Muscle layer of duodenum (tissue), 2 donors: ENCODE data around the gene ABCA3.
"Not testable (repeated sequence)": the region's sequence is repeated elsewhere in the genome, so short reads cannot be mapped to it uniquely, and the experiment has no call there.

Experiments
- H3K27ac ChIP-seq: one replicate; pipeline ENCODE4 v1.7.0; 2013; ENCODE audit warnings: mild to moderate bottlenecking, low read length
- H3K27me3 ChIP-seq: one replicate; pipeline ENCODE4 v1.7.0; 2013; ENCODE audit warnings: low read depth, mild to moderate bottlenecking, control low read depth, low read length
- H3K36me3 ChIP-seq, 2 donors: one replicate each; pipeline ENCODE4 v1.7.0; 2013; ENCODE audit warnings: low read length in 2 of 2, control low read depth in 1 of 2, mild to moderate bottlenecking in 1 of 2; ENCODE audit not compliant: insufficient read depth in 2 of 2, control insufficient read depth in 1 of 2
- H3K4me1 ChIP-seq, 2 donors: one replicate each; pipeline ENCODE4 v1.7.0; 2013; ENCODE audit warnings: low read length in 2 of 2, mild to moderate bottlenecking in 2 of 2, control low read depth in 1 of 2, moderate library complexity in 1 of 2; ENCODE audit not compliant: insufficient read depth in 2 of 2, control insufficient read depth in 1 of 2
- H3K4me3 ChIP-seq, 2 donors: one replicate each; pipeline ENCODE4 v1.7.0; 2013; ENCODE audit warnings: low read length in 2 of 2, low read depth in 1 of 2, mild to moderate bottlenecking in 1 of 2
- H3K9me3 ChIP-seq, 2 donors: one replicate each; pipeline ENCODE4 v1.7.0; 2013; ENCODE audit warnings: low read length in 2 of 2, control low read depth in 1 of 2, mild to moderate bottlenecking in 1 of 2; ENCODE audit not compliant: control insufficient read depth in 1 of 2
- donor health status: healthy.

Gene ABCA3

DNA sequence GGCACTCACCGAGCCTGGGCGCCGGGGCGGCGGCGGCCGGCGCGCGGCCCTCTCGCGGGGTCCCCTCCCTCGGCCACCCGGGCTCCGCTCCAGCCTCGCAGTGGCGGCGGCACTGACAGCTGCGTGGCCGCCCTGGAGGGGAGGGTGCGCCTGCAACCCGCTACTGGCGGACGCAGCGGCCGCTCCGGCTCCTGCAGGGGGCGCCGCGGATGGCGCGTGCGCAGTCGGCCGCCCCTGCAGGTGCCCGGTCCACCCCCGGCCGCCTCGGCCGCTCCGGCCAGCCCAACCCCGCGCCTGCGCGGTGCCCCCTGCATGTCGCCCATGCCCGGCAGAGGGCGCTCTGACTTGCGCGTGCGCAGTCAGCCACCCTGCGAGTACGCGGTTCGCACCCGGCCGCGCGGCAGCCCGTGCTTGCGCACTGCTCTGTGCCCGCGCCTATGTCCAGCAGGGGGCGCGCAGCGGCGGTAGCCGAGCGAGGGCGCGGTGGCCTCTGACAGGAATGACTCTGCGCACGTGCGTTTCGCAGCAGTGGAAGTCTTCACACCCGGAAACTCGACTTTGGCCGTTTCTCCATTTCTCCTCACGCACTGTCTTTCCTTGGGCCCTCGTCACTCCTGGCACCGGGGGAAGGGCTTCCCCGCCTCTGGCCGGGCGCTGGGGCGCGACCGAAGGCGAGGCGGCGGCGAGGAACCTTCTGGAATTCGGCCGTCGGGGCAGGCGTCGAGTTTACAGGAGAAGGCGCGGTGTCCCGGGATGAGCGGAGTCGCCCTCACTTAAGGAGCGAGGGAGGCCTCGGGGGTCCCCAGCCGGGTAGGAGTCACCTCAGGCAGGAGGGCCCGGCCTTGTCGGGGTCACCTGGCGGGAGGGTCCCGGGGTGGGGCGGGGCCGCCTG is at the start of gene ABCA3:
ABCA3 (minus strand) TSS at position 165 of the 892 bp plus-strand sequence. CDS start 14,262 bp downstream, outside the sequence.
- H3K27ac ChIP-seq: no peak within 1 kb of the TSS
- H3K27me3 ChIP-seq: no peaks in the 10 kb centered on the region

DNA sequence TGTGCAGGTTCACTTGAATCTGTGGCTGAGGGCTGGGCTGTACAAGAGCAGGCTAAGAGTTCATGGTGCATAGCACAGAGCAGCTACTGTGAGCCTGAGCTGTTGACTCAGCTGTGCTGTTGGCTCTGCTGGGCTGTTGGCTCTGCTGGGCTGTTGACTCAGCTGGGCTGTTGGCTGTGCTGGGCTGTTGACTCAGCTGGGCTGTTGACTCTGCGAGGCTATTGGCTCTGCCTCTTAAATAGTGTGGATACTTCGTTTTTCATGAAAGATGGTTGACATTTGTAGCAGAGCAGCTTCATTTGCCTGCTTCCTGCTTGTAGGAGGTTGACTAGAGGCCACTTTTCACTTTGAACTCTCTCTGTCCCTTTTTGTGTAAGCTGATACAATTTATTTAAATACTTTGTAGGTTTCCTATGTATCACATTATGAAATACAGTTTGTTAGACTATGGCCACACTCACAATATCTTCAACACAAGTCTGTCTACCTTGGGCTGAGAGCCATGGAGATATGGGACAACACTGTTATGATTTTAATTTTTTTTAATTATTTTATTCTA is 48.4 kb upstream of the ABCA3 start:
- H3K4me3 ChIP-seq: no peak overlapping the region
- no peak overlapping the region for H3K27ac ChIP-seq
- no peaks in the 10 kb centered on the region for H3K4me1 ChIP-seq
- H3K36me3 ChIP-seq: no peaks in the 10 kb centered on the region
- no peaks in the 10 kb centered on the region for H3K27me3 ChIP-seq
- peaks cover 0 to 5% of the 10 kb centered on the region in 2 donors for H3K9me3 ChIP-seq

More for the DNA sequence above, at the start of gene ABCA3:
- peaks cover 2 to 18% of the 10 kb centered on the region in 2 donors for H3K4me1 ChIP-seq
- peak within 1 kb of the TSS; percentile 48 to 91 for H3K4me3 ChIP-seq
- H3K9me3 ChIP-seq: no peaks in the 10 kb centered on the region
- no peaks in the 10 kb centered on the region for H3K36me3 ChIP-seq

DNA sequence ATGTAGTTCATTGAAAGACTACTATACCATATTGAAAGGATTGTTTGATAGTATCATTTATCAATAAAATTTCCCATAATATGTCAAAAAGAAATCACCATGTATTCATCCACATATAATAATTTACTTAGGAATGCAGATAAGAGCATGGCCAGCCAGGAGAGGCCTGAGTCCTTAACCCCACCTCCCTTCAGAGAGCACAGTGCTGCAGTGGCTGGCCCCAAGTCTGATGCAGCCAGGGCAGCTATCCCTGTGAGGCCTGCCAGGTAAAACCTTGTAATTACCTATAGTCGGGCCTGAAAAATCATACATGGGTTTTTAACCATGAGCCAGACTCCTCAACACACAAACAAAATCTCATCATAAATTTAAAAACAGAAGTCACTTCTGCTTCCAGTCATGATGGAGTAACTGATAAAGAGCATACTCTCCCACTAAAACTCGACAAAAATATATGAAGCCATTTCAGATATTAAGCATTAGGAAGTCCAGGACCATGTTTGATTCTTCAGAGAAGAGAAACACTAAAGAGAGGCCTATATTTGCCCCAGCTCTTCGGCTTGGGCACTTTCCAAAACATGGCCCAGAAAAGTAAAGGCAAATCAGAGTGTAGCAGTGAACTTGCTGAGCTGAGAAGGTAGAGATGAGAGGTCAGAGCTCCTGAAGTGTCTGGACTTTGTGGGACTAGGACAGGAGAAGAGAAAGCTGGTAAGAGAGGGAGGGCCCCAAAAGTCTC is 47.8 kb upstream of the ABCA3 start:
- H3K27ac ChIP-seq: no peak overlapping the region
- H3K4me1 ChIP-seq: no peaks in the 10 kb centered on the region
- no peaks in the 10 kb centered on the region for H3K27me3 ChIP-seq
- H3K4me3 ChIP-seq: no peak overlapping the region
- H3K9me3 ChIP-seq: peaks cover 0 to 5% of the 10 kb centered on the region in 2 donors
- no peaks in the 10 kb centered on the region for H3K36me3 ChIP-seq

DNA sequence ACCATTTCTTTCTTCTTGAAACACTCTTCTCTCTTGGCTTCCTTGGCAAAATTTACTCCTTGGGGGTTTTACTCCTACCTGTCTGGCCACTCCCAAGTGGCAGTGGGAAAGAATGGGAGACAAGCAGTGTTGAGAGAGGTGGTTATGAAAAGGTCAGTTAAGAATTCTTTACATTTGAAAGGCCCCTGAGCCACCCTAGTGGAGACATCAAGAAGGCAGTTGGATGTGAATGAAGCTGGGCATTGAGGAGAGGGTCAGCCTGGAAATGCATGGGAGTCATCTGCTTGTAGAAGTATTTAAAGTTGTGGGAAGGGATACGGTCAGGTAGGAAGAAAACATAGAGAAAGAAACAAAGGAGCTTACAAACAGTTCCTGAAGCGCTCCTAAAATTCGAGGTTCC is 46.5 kb upstream of the ABCA3 start:
- Histone ChIP-seq H3K4me1 (no peaks in the 10 kb centered on the region), H3K9me3 (peaks cover 0 to 5% of the 10 kb centered on the region in 2 donors), H3K27ac (no peak overlapping the region), H3K36me3 (no peaks in the 10 kb centered on the region), H3K4me3 (no peak overlapping the region), H3K27me3 (no peaks in the 10 kb centered on the region)

DNA sequence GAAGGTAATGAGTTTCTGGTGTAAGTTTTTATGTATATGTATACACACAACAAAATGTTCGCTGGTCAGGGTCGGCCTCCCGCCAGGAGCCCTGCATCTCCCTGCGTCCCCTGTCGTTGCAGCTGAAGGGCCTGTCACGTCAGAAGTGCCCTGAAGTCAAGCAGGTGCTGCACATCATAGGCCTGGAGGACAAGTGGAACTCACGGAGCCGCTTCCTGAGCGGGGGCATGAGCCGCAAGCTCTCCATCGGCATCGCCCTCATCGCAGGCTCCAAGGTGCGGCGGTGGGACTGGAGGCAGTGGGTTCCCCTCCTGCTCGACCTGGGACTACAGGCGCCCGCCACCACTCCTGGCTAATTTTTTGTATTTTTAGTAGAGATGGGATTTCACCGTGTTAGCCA is 45.5 kb upstream of the ABCA3 start:
- not testable (repeated sequence) for H3K27ac ChIP-seq, H3K9me3 ChIP-seq, H3K4me1 ChIP-seq, H3K4me3 ChIP-seq, H3K36me3 ChIP-seq, H3K27me3 ChIP-seq

DNA sequence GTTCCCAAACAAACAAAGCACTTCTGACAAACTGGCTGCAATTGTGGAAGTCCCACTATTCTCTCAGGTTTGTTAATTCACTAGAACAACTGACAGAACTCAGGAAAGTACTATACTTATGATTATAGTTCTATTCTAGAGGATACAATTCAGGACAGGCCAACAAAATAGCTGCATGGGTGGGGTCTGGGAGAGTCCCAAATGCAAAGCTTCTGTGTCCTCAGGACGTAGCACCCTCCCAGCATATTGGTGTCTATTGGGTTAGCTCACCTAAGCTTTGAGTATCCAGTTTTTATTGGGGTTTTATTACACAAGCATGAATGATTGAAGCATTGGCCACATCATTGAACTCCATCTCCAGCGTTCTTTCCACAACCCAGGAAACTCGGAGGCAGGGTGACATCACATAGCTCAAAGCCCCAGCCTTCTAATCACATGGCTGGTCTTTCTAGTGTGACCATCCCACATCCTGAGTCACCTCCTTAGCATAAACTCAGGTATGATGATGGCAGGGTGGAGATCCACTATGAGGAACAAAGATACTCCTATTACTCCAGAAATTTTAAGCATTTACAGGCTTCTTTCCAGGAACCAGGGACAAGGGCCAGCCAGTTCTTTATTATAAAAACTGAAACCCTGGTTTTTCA is 44.8 kb upstream of the ABCA3 start:
- Histone ChIP-seq H3K27me3 (no peaks in the 10 kb centered on the region), H3K4me1 (no peaks in the 10 kb centered on the region), H3K36me3 (no peaks in the 10 kb centered on the region), H3K27ac (no peak overlapping the region), H3K9me3 (peaks cover 0 to 5% of the 10 kb centered on the region in 2 donors), H3K4me3 (no peak overlapping the region)

DNA sequence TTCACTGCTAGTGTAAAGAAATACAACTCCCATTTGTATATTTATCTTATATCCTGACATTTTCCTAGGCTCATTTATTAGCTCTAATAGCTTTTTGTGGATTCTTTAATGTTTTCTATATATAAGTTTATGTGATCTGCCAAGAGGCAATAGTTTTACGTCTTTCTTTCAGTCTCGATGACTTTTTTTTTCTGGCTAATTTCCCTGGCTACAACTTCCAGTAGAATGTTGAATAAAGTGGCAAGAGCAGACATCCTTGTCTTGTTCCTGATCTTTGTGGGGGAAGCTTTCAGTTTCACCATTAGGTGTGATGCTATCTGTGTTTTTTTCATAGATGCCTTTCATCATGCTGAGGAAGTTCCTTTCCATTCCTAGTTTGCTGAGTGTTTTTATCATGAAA is 43.9 kb upstream of the ABCA3 start:
- H3K27ac ChIP-seq: no peak overlapping the region
- no peaks in the 10 kb centered on the region for H3K4me1 ChIP-seq
- no peaks in the 10 kb centered on the region for H3K36me3 ChIP-seq
- H3K4me3 ChIP-seq: no peak overlapping the region
- no peaks in the 10 kb centered on the region for H3K27me3 ChIP-seq
- H3K9me3 ChIP-seq: peaks cover 0 to 5% of the 10 kb centered on the region in 2 donors

DNA sequence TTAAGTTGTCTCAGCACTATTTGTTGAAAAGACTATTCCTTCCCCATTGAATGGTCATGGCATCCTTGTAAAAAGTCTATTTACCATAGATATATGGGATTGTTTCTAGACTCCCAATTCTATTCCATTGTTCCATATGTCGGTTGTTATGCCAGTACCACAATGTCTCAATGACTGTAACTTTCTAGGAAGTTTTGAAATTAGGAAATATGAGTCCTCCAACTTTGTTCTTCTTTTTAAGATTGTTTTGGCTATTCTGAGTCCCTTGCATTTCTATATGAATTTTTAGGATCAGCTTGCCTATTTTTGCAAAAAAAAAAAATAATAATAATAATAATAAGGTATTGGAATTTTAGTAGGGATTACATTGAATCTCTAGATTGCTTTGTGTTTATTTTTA is 43.0 kb upstream of the ABCA3 start:
- Histone ChIP-seq H3K27ac (no peak overlapping the region), H3K27me3 (no peaks in the 10 kb centered on the region), H3K4me3 (no peak overlapping the region), H3K36me3 (no peaks in the 10 kb centered on the region), H3K4me1 (no peaks in the 10 kb centered on the region), H3K9me3 (no peaks in the 10 kb centered on the region)

DNA sequence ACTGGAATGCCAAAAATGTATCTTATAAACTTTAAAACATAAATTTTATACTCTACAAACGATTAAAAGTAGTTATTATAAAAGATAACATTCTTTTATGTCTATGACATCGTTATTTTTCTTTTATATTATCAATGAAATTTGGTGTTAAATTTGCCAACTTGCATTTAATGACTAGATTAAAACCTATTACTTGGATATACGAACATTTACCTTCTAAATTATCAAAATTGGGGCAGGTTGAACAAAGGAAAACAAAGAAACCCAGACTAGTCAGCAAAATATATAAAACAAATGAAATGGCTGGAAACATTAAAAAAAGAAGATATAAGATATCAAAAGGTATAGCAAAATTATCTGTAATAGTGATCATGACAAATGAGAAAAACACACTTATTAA is 34.1 kb upstream of the ABCA3 start:
- Histone ChIP-seq H3K4me1 (no peaks in the 10 kb centered on the region), H3K36me3 (no peaks in the 10 kb centered on the region), H3K9me3 (no peaks in the 10 kb centered on the region), H3K27ac (no peak overlapping the region), H3K27me3 (no peaks in the 10 kb centered on the region), H3K4me3 (no peak overlapping the region)

DNA sequence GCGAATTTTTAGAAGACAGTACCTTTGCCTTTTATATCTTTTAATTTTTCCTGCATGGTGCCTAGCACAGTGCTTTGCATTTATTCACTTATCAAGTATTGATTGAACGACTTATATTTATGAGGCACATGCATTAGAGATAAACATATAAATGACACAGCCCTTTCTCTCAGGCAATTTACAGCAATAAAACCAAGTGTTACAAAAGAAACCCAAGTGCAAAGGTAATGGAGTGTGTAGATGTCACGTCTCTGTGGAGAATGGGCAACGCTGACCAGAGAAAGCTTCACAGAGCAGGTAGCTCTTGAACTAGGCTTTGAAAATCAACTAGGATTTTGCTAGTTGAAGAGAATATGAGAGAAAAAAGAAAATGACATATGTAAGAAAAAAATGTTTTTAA is 32.6 kb upstream of the ABCA3 start:
- H3K27me3 ChIP-seq: no peaks in the 10 kb centered on the region
- H3K4me1 ChIP-seq: no peaks in the 10 kb centered on the region
- no peaks in the 10 kb centered on the region for H3K9me3 ChIP-seq
- H3K4me3 ChIP-seq: no peak overlapping the region
- H3K36me3 ChIP-seq: no peaks in the 10 kb centered on the region
- no peak overlapping the region for H3K27ac ChIP-seq

DNA sequence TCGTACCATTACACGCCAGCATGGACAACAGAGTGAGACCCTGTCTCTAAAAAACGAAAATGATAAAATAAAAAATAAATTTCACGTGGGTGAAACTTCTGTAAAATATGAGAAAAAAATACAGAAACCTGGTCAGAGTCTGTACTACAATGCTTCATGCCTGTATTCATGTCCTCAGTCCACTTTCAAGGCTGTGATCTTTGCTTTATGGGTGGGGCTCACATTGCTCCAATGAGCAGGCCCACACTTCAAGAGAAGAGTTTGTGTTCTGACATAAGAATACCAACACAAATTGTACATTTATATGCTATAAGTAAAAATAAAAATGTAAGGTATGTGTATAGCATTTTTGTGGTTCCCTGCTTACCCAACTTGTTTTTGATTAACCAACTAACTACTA is 32.2 kb upstream of the ABCA3 start:
- H3K9me3 ChIP-seq: no peaks in the 10 kb centered on the region
- H3K27ac ChIP-seq: no peak overlapping the region
- H3K4me1 ChIP-seq: no peaks in the 10 kb centered on the region
- H3K36me3 ChIP-seq: no peaks in the 10 kb centered on the region
- no peak overlapping the region for H3K4me3 ChIP-seq
- no peaks in the 10 kb centered on the region for H3K27me3 ChIP-seq
